DMS153 (cell line): ENCODE measurements around the gene KCTD19.

ENCODE experiments used
- DNase-seq: peaks from one replicate; lab custom pipeline; 2025; lab: John Stamatoyannopoulos, UW

The KCTD19 gene

GRCh38 chr16:67258161-67258835 is 68.2 kb downstream of the KCTD19 start:
- no peak for DNase-seq

GRCh38 chr16:67257486-67258160 is 68.9 kb downstream of the KCTD19 start:
- no peak for DNase-seq

- no peak for DNase-seq
Observed at GRCh38 chr16:67256701-67257230, 69.8 kb downstream of the KCTD19 start.

GRCh38 chr16:67255553-67256221 is 70.9 kb downstream of the KCTD19 start:
- DNase-seq = no peak

GRCh38 chr16:67254801-67255552 is 71.6 kb downstream of the KCTD19 start:
- no peak for DNase-seq

- DNase-seq = no peak
Observed at GRCh38 chr16:67252609-67253497, 73.7 kb downstream of the KCTD19 start.

- no peak for DNase-seq
Observed at GRCh38 chr16:67250045-67250327, 76.6 kb downstream of the KCTD19 start.

GRCh38 chr16:67249178-67250044 is 77.1 kb downstream of the KCTD19 start:
- DNase-seq = no peak

GRCh38 chr16:67248401-67249177 is 78.0 kb downstream of the KCTD19 start, which contains the start of gene SLC9A5:
TSS of gene SLC9A5 (plus strand) at chr16:67248979. CDS start at chr16:67249015, 36 bp downstream.
- no peak for DNase-seq

- no peak for DNase-seq
Observed at GRCh38 chr16:67248073-67248400, 78.5 kb downstream of the KCTD19 start.

- peak; percentile 86 for DNase-seq
Observed at GRCh38 chr16:67247192-67248072, 79.1 kb downstream of the KCTD19 start, which contains the start of gene FHOD1. TSS of gene FHOD1 (minus strand) at chr16:67247481. CDS start at chr16:67247410, 71 bp downstream.

GRCh38 chr16:67246756-67247191 is 79.8 kb downstream of the KCTD19 start:
- peak; percentile 89 for DNase-seq

- DNase-seq = peak; percentile 30
Observed at GRCh38 chr16:67246081-67246755, 80.3 kb downstream of the KCTD19 start.

- no peak for DNase-seq
Observed at GRCh38 chr16:67245674-67246080, 80.9 kb downstream of the KCTD19 start.

- DNase-seq = no peak
Observed at GRCh38 chr16:67245186-67245585, 81.4 kb downstream of the KCTD19 start.

GRCh38 chr16:67244387-67245185 is 82.0 kb downstream of the KCTD19 start:
- no peak for DNase-seq

- no peak for DNase-seq
Observed at GRCh38 chr16:67243481-67243880, 83.1 kb downstream of the KCTD19 start.
